ENCODE measurements around the gene CALN1.

The CALN1 gene

GRCh38 chr7:72281308-72281707 is 130.8 kb downstream of the CALN1 start:
- no peak overlapping the region for H3K9ac ChIP-seq (ENCODE audit: low read length)
- no peaks in the 10 kb centered on the region for H3K9me3 ChIP-seq (ENCODE audit: low read length)
- no peaks in the 10 kb centered on the region for H3K9me2 ChIP-seq (ENCODE audit: low read depth, low read length)
- no peaks in the 10 kb centered on the region for H3F3A ChIP-seq (ENCODE audit: insufficient read depth, low read length)
- no peaks in the 10 kb centered on the region for H4K20me1 ChIP-seq (ENCODE audit: insufficient read depth, low read length)
- no peak overlapping the region for H3K4me2 ChIP-seq (ENCODE audit: low read length)
- no peaks in the 10 kb centered on the region for H3K79me2 ChIP-seq (ENCODE audit: insufficient read depth, low read length)
- no peak overlapping the region for H2AFZ ChIP-seq (ENCODE audit: low read length)
- no peaks in the 10 kb centered on the region for H3K4me1 ChIP-seq (ENCODE audit: insufficient read depth, low read length, severe bottlenecking)
- H3K4me3 ChIP-seq (ENCODE audit: low read depth, low read length, poor library complexity, severe bottlenecking): no peak overlapping the region
- TF ChIP-seq, protein P1, sequence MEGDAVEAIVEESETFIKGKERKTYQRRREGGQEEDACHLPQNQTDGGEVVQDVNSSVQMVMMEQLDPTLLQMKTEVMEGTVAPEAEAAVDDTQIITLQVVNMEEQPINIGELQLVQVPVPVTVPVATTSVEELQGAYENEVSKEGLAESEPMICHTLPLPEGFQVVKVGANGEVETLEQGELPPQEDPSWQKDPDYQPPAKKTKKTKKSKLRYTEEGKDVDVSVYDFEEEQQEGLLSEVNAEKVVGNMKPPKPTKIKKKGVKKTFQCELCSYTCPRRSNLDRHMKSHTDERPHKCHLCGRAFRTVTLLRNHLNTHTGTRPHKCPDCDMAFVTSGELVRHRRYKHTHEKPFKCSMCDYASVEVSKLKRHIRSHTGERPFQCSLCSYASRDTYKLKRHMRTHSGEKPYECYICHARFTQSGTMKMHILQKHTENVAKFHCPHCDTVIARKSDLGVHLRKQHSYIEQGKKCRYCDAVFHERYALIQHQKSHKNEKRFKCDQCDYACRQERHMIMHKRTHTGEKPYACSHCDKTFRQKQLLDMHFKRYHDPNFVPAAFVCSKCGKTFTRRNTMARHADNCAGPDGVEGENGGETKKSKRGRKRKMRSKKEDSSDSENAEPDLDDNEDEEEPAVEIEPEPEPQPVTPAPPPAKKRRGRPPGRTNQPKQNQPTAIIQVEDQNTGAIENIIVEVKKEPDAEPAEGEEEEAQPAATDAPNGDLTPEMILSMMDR (IDR thresholded peaks at IDR 0.05; ENCODE audit: low read length): no peak
- TF ChIP-seq EZH2 (IDR thresholded peaks at IDR 0.05; ENCODE audit: borderline replicate concordance, low read length): no peak
- H3K27me3 ChIP-seq (ENCODE audit: insufficient read depth, low read length): no peaks in the 10 kb centered on the region; the same call in 1 of the 2 replicates
- no peaks in the 10 kb centered on the region for H3K36me3 ChIP-seq (ENCODE audit: insufficient read depth, low read length)
- H3K27ac ChIP-seq (ENCODE audit: low read depth, low read length, poor library complexity, severe bottlenecking): no peak overlapping the region

DNA sequence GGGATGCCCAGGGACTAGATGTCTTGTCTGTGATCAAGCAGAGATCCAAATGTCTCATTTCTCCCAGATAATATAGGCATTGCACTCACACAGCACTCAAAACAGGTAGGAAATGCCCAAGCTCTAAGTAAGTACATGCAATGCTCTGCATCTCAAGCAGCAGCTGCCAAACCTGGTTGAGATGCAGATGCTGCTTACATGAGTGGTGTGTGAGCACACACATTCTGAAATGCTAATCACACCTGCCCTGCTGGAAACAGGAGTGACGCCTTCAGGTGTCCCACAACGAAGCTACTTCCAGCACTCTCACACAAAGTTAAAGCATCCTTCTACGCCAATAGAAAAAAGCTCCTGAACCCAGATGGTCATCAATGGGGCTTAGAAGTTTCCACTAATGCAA is 132.9 kb downstream of the CALN1 start:
- Histone ChIP-seq H3K27ac (ENCODE audit: low read depth, low read length, poor library complexity, severe bottlenecking) (no peak overlapping the region), H3F3A (ENCODE audit: insufficient read depth, low read length) (no peaks in the 10 kb centered on the region), H3K27me3 (ENCODE audit: insufficient read depth, low read length) (no peaks in the 10 kb centered on the region), H3K4me1 (ENCODE audit: insufficient read depth, low read length, severe bottlenecking) (no peaks in the 10 kb centered on the region), H3K4me2 (ENCODE audit: low read length) (no peak overlapping the region), H3K9me2 (ENCODE audit: low read depth, low read length) (no peaks in the 10 kb centered on the region), H3K4me3 (ENCODE audit: low read depth, low read length, poor library complexity, severe bottlenecking) (no peak overlapping the region), H3K9ac (ENCODE audit: low read length) (no peak overlapping the region), H3K79me2 (ENCODE audit: insufficient read depth, low read length) (no peaks in the 10 kb centered on the region), H2AFZ (ENCODE audit: low read length) (no peak overlapping the region), H3K9me3 (ENCODE audit: low read length) (no peaks in the 10 kb centered on the region), H3K36me3 (ENCODE audit: insufficient read depth, low read length) (no peaks in the 10 kb centered on the region), H4K20me1 (ENCODE audit: insufficient read depth, low read length) (no peaks in the 10 kb centered on the region)
- TF ChIP-seq, protein P1 (IDR thresholded peaks at IDR 0.05; ENCODE audit: low read length): no peak

DNA sequence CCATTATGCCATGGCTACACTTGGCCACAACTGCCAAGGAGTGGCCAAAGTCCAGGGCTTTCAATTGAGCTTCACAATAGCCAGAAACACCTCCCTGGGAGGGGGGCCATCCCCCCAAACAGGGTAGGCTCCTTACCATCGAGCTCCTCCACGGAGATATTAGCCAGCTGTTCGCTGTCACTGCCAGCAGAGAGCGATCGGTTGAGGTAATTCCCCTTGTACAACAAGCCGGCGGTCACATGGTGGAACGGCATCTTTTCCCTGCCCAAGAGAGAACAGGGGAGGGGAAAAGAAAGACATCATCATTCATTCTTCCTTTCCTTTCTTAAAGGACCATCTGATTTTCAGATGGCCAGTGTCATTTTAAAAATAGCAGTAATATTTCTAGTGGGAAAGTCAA is 133.6 kb downstream of the CALN1 start:
- Histone ChIP-seq H3K9me2 (ENCODE audit: low read depth, low read length) (no peaks in the 10 kb centered on the region), H3K79me2 (ENCODE audit: insufficient read depth, low read length) (no peaks in the 10 kb centered on the region), H2AFZ (ENCODE audit: low read length) (no peak overlapping the region), H3K4me3 (ENCODE audit: low read depth, low read length, poor library complexity, severe bottlenecking) (no peak overlapping the region), H3K4me2 (ENCODE audit: low read length) (no peak overlapping the region), H3K9ac (ENCODE audit: low read length) (no peak overlapping the region), H3K27me3 (ENCODE audit: insufficient read depth, low read length) (no peaks in the 10 kb centered on the region), H3K9me3 (ENCODE audit: low read length) (no peaks in the 10 kb centered on the region), H3F3A (ENCODE audit: insufficient read depth, low read length) (no peaks in the 10 kb centered on the region), H4K20me1 (ENCODE audit: insufficient read depth, low read length) (no peaks in the 10 kb centered on the region), H3K27ac (ENCODE audit: low read depth, low read length, poor library complexity, severe bottlenecking) (no peak overlapping the region), H3K36me3 (ENCODE audit: insufficient read depth, low read length) (no peaks in the 10 kb centered on the region), H3K4me1 (ENCODE audit: insufficient read depth, low read length, severe bottlenecking) (no peaks in the 10 kb centered on the region)
- no peak for TF ChIP-seq EZH2 (IDR thresholded peaks at IDR 0.05; ENCODE audit: borderline replicate concordance, low read length)
- TF ChIP-seq, protein P1 (IDR thresholded peaks at IDR 0.05; ENCODE audit: low read length): no peak
